ENCODE data around the gene CST8.

Gene CST8

DNA sequence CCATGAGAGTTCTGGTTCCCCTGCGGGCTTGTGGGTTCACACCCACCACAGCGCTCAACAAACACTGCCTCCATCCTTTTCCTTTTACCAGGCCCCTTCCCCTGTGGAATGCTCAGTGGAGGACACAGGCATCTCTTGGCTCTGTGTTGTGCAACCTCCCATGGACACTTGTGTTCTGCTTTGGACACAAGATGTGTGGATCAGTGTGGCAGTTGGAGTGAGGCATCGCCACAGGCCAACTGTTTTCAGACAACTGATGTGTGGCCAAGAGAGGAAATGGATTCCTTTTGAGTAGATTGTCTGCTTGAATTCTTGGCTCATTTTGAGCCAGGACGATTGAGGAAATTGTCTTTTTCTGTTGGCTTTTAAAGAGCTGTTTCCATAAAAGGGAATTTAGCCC, 26.8 kb downstream of the CST8 start:
- POLR2A ChIA-PET, result no interaction called here
- no peaks in the 10 kb centered on the region for H3K36me3 ChIP-seq (ENCODE audit: control insufficient read depth in 4 of 4, insufficient read depth in 4 of 4, low read length in 3 of 4)
- no peaks in the 10 kb centered on the region for H3K9me3 ChIP-seq (ENCODE audit: control extremely low read depth in 1 of 5, control insufficient read depth in 4 of 5, insufficient read depth in 2 of 5, low read depth in 1 of 5, low read length in 4 of 5)
- no peaks in the 10 kb centered on the region for H3K4me1 ChIP-seq (ENCODE audit: control extremely low read depth in 1 of 4, control insufficient read depth in 4 of 4, insufficient read depth in 4 of 4, low read length in 3 of 4)
- 100% methylated on average over 3 of the region's 4 CpGs for WGBS (ENCODE audit: insufficient coverage)
- H3K4me3 ChIP-seq (ENCODE audit: control insufficient read depth in 1 of 7, extremely low read depth in 1 of 7, insufficient read depth in 4 of 7, low read depth in 2 of 7, low read length in 6 of 7), result no peak overlapping the region
- CTCF ChIA-PET, result interaction anchor here (1.0 kb wide), 1 partner anchor 31 kb away, joined by 3 read pairs; no protein-coding TSS in a partner anchor
- H3K27ac ChIP-seq (ENCODE audit: insufficient read depth in 1 of 2, low read depth in 1 of 2, low read length in 2 of 2, poor library complexity in 1 of 2, severe bottlenecking in 2 of 2), result no peak overlapping the region
- no peak for DNase-seq
- H3K27me3 ChIP-seq (replicated peaks in 2 of 5; ENCODE audit: control insufficient read depth in 4 of 5, insufficient read depth in 5 of 5, low read length in 4 of 5), result peaks cover 0 to 1% (median 0%) of the 10 kb centered on the region in 5 experiments

- no peaks in the 10 kb centered on the region for H3K9me3 ChIP-seq (ENCODE audit: control extremely low read depth in 1 of 5, control insufficient read depth in 4 of 5, insufficient read depth in 2 of 5, low read depth in 1 of 5, low read length in 4 of 5)
- WGBS (ENCODE audit: insufficient coverage), result 96% methylated on average over 4 of the region's 6 CpGs
- H3K4me3 ChIP-seq (ENCODE audit: control insufficient read depth in 1 of 7, extremely low read depth in 1 of 7, insufficient read depth in 4 of 7, low read depth in 2 of 7, low read length in 6 of 7), result no peak overlapping the region
- no peak overlapping the region for H3K27ac ChIP-seq (ENCODE audit: insufficient read depth in 1 of 2, low read depth in 1 of 2, low read length in 2 of 2, poor library complexity in 1 of 2, severe bottlenecking in 2 of 2)
- ChIA-PET POLR2A (no interaction called here), CTCF (no interaction called here)
- H3K4me1 ChIP-seq (ENCODE audit: control extremely low read depth in 1 of 4, control insufficient read depth in 4 of 4, insufficient read depth in 4 of 4, low read length in 3 of 4), result no peaks in the 10 kb centered on the region
- no peak for DNase-seq
- H3K27me3 ChIP-seq (replicated peaks in 2 of 5; ENCODE audit: control insufficient read depth in 4 of 5, insufficient read depth in 5 of 5, low read length in 4 of 5), result peaks cover 0 to 1% (median 0%) of the 10 kb centered on the region in 5 experiments
- no peaks in the 10 kb centered on the region for H3K36me3 ChIP-seq (ENCODE audit: control insufficient read depth in 4 of 4, insufficient read depth in 4 of 4, low read length in 3 of 4)
These were observed 28.6 kb downstream of the CST8 start for GRCh38 chr20:23519556-23519955.

DNA sequence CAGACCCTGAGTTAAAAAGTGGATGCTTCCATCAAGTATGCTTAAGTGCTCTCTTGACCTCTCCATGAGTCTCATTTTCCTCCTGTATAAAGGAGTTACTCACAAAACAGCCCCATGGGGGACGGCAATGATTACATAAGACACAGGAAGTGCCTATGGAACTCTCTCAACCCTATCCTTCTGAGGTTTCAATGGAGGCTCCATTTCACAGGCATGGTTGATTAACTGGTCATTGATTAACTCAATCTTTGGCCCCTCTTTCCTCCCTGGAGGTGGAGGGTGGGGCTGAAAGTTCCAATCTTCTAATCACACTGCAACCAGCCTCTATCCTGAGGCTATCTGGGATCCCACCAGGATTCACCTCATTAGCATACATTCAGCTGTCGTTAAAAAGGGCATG, 29.3 kb downstream of the CST8 start:
- POLR2A ChIA-PET, result no interaction called here
- Histone ChIP-seq H3K27me3 (replicated peaks in 2 of 5; ENCODE audit: control insufficient read depth in 4 of 5, insufficient read depth in 5 of 5, low read length in 4 of 5) (peaks cover 0 to 1% (median 0%) of the 10 kb centered on the region in 5 experiments), H3K4me1 (ENCODE audit: control extremely low read depth in 1 of 4, control insufficient read depth in 4 of 4, insufficient read depth in 4 of 4, low read length in 3 of 4) (no peaks in the 10 kb centered on the region), H3K36me3 (ENCODE audit: control insufficient read depth in 4 of 4, insufficient read depth in 4 of 4, low read length in 3 of 4) (no peaks in the 10 kb centered on the region), H3K9me3 (ENCODE audit: control extremely low read depth in 1 of 5, control insufficient read depth in 4 of 5, insufficient read depth in 2 of 5, low read depth in 1 of 5, low read length in 4 of 5) (no peaks in the 10 kb centered on the region), H3K4me3 (ENCODE audit: control insufficient read depth in 1 of 7, extremely low read depth in 1 of 7, insufficient read depth in 4 of 7, low read depth in 2 of 7, low read length in 6 of 7) (no peak overlapping the region), H3K27ac (ENCODE audit: insufficient read depth in 1 of 2, low read depth in 1 of 2, low read length in 2 of 2, poor library complexity in 1 of 2, severe bottlenecking in 2 of 2) (no peak overlapping the region)
- CTCF ChIA-PET, result no interaction called here
- DNase-seq, result no peak
- 90% methylated on average over 2 of the region's 2 CpGs for WGBS (ENCODE audit: insufficient coverage)

DNA sequence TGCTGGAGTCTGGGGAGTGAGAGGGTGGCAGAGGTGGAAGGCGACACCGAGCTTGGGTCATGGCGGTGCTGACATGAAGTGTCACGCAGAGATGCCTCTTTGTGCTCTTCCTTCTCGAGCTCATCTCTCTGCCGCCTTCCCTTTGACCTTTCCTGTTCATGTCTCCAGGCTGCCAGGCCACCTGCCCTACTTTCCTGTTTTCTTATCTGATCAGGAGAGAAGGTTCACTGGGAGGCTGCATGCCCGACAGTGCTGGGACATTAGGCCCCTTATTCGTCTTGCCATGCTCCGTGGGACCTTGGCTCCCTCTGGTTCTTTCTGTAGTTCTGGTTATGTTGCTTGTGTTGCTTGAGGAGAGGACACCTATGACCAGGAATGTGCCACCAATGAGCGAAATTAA, 33.2 kb downstream of the CST8 start:
- WGBS (ENCODE audit: insufficient coverage), result 95% methylated on average over 10 of the region's 10 CpGs
- peaks cover 0 to 6% (median 3%) of the 10 kb centered on the region in 5 experiments for H3K9me3 ChIP-seq (ENCODE audit: control extremely low read depth in 1 of 5, control insufficient read depth in 4 of 5, insufficient read depth in 2 of 5, low read depth in 1 of 5, low read length in 4 of 5)
- H3K27ac ChIP-seq (ENCODE audit: insufficient read depth in 1 of 2, low read depth in 1 of 2, low read length in 2 of 2, poor library complexity in 1 of 2, severe bottlenecking in 2 of 2), result no peak overlapping the region
- no peak overlapping the region for H3K4me3 ChIP-seq (ENCODE audit: control insufficient read depth in 1 of 7, extremely low read depth in 1 of 7, insufficient read depth in 4 of 7, low read depth in 2 of 7, low read length in 6 of 7)
- ChIA-PET CTCF (no interaction called here), POLR2A (no interaction called here)
- no peaks in the 10 kb centered on the region for H3K27me3 ChIP-seq (replicated peaks in 2 of 5; ENCODE audit: control insufficient read depth in 4 of 5, insufficient read depth in 5 of 5, low read length in 4 of 5)
- DNase-seq, result no peak
- no peaks in the 10 kb centered on the region for H3K4me1 ChIP-seq (ENCODE audit: control extremely low read depth in 1 of 4, control insufficient read depth in 4 of 4, insufficient read depth in 4 of 4, low read length in 3 of 4)
- H3K36me3 ChIP-seq (ENCODE audit: control insufficient read depth in 4 of 4, insufficient read depth in 4 of 4, low read length in 3 of 4), result no peaks in the 10 kb centered on the region

- no peak for DNase-seq
- Histone ChIP-seq H3K9me3 (ENCODE audit: control extremely low read depth in 1 of 5, control insufficient read depth in 4 of 5, insufficient read depth in 2 of 5, low read depth in 1 of 5, low read length in 4 of 5) (peaks cover 0 to 8% (median 3%) of the 10 kb centered on the region in 5 experiments), H3K27me3 (replicated peaks in 2 of 5; ENCODE audit: control insufficient read depth in 4 of 5, insufficient read depth in 5 of 5, low read length in 4 of 5) (no peaks in the 10 kb centered on the region), H3K4me1 (ENCODE audit: control extremely low read depth in 1 of 4, control insufficient read depth in 4 of 4, insufficient read depth in 4 of 4, low read length in 3 of 4) (no peaks in the 10 kb centered on the region), H3K4me3 (ENCODE audit: control insufficient read depth in 1 of 7, extremely low read depth in 1 of 7, insufficient read depth in 4 of 7, low read depth in 2 of 7, low read length in 6 of 7) (no peak overlapping the region), H3K27ac (ENCODE audit: insufficient read depth in 1 of 2, low read depth in 1 of 2, low read length in 2 of 2, poor library complexity in 1 of 2, severe bottlenecking in 2 of 2) (no peak overlapping the region), H3K36me3 (ENCODE audit: control insufficient read depth in 4 of 4, insufficient read depth in 4 of 4, low read length in 3 of 4) (no peaks in the 10 kb centered on the region)
- ChIA-PET POLR2A (no interaction called here), CTCF (no interaction called here)
- WGBS (ENCODE audit: insufficient coverage), result 100% methylated on average over 1 of the region's 1 CpG
These were observed 35.9 kb downstream of the CST8 start for GRCh38 chr20:23526850-23527249.

GRCh38 chr20:23528867-23529431, 38.0 kb downstream of the CST8 start:
- DNase-seq, result no peak
- H3K4me1 ChIP-seq (ENCODE audit: control extremely low read depth in 1 of 4, control insufficient read depth in 4 of 4, insufficient read depth in 4 of 4, low read length in 3 of 4), result no peaks in the 10 kb centered on the region
- H3K36me3 ChIP-seq (ENCODE audit: control insufficient read depth in 4 of 4, insufficient read depth in 4 of 4, low read length in 3 of 4), result no peaks in the 10 kb centered on the region
- H3K4me3 ChIP-seq (ENCODE audit: control insufficient read depth in 1 of 7, extremely low read depth in 1 of 7, insufficient read depth in 4 of 7, low read depth in 2 of 7, low read length in 6 of 7), result no peak overlapping the region
- no peaks in the 10 kb centered on the region for H3K27me3 ChIP-seq (replicated peaks in 2 of 5; ENCODE audit: control insufficient read depth in 4 of 5, insufficient read depth in 5 of 5, low read length in 4 of 5)
- H3K27ac ChIP-seq (ENCODE audit: insufficient read depth in 1 of 2, low read depth in 1 of 2, low read length in 2 of 2, poor library complexity in 1 of 2, severe bottlenecking in 2 of 2), result no peak overlapping the region
- whole genome bisulfite sequencing (ENCODE audit: insufficient coverage), result 100% methylated on average over 1 of the region's 1 CpG
- H3K9me3 ChIP-seq (ENCODE audit: control extremely low read depth in 1 of 5, control insufficient read depth in 4 of 5, insufficient read depth in 2 of 5, low read depth in 1 of 5, low read length in 4 of 5), result peaks cover 0 to 8% (median 3%) of the 10 kb centered on the region in 5 experiments
- ChIA-PET POLR2A (no interaction called here), CTCF (no interaction called here)

DNA sequence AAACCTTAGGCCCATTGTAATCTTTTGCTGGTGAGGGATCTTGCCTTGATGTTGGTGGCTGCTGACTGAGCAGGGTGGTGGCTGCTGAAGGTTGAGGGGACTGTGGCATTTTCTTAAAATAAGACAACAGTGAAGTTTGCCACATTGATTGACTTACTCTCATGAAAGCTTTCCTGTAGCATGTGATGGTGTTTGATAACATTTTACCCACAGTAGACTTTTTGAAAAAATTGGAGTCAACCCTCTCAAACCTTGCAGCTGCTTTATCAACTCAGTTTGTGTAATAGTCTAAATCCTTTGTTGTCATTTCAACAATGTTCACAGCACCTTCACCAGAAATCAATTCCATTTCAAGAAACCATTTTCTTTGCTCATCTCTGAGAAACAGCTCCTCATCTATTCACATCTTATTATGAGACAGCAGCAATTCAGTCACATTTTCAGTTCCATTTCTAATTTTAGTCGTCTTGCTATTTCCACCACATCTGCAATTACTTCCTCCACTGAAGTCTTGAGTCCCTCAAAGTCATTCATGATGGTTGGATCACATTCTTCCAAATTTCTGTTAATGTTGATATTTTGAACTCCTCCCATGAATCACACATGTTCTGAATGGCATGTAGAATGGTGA, 40.1 kb downstream of the CST8 start:
- ChIA-PET CTCF (no interaction called here), POLR2A (no interaction called here)
- Histone ChIP-seq H3K36me3 (ENCODE audit: control insufficient read depth in 4 of 4, insufficient read depth in 4 of 4, low read length in 3 of 4) (no peaks in the 10 kb centered on the region), H3K27ac (ENCODE audit: insufficient read depth in 1 of 2, low read depth in 1 of 2, low read length in 2 of 2, poor library complexity in 1 of 2, severe bottlenecking in 2 of 2) (no peak overlapping the region), H3K27me3 (replicated peaks in 2 of 5; ENCODE audit: control insufficient read depth in 4 of 5, insufficient read depth in 5 of 5, low read length in 4 of 5) (no peaks in the 10 kb centered on the region), H3K9me3 (ENCODE audit: control extremely low read depth in 1 of 5, control insufficient read depth in 4 of 5, insufficient read depth in 2 of 5, low read depth in 1 of 5, low read length in 4 of 5) (peaks cover 2 to 10% (median 3%) of the 10 kb centered on the region in 5 experiments), H3K4me1 (ENCODE audit: control extremely low read depth in 1 of 4, control insufficient read depth in 4 of 4, insufficient read depth in 4 of 4, low read length in 3 of 4) (no peaks in the 10 kb centered on the region), H3K4me3 (ENCODE audit: control insufficient read depth in 1 of 7, extremely low read depth in 1 of 7, insufficient read depth in 4 of 7, low read depth in 2 of 7, low read length in 6 of 7) (no peak overlapping the region)
- DNase-seq, result no peak
- 40% methylated on average over 1 of the region's 1 CpG for WGBS (ENCODE audit: insufficient coverage)

Measured in common myeloid progenitor, CD34-positive (primary cell).